CD4-positive, alpha-beta T cell treated with Interleukin-4 for 1 hour (primary cell): ENCODE measurements around the gene RET.
A peak's percentile ranks its signal among the peaks of the same experiment; 100 is the strongest.

Experiments
- DNase-seq, 2 donors: peaks; one replicate each; pipeline ENCODE4 v3.0.0-alpha.2; 2020 to 2022

The RET gene

GRCh38 chr10:43044961-43045621, 31.8 kb upstream of the RET start:
- DNase-seq: no peak

GRCh38 chr10:43045631-43046287, 31.1 kb upstream of the RET start:
- DNase-seq: no peak

GRCh38 chr10:43046288-43046991, 30.4 kb upstream of the RET start:
- DNase-seq: peak in 1 of 2 donors; percentile 4

GRCh38 chr10:43047288-43047970, 29.4 kb upstream of the RET start:
- peak in 1 of 2 donors; percentile 4 for DNase-seq

GRCh38 chr10:43048301-43049051, 28.4 kb upstream of the RET start:
- peak in 1 of 2 donors; percentile 1 for DNase-seq

GRCh38 chr10:43049081-43049551, 27.8 kb upstream of the RET start:
- peak in 1 of 2 donors; percentile 4 for DNase-seq

- DNase-seq: no peak
Measured at GRCh38 chr10:43050011-43050410, 26.9 kb upstream of the RET start.

GRCh38 chr10:43053825-43054224, 23.0 kb upstream of the RET start:
- no peak for DNase-seq

- DNase-seq: no peak
Measured at GRCh38 chr10:43054593-43054992, 22.3 kb upstream of the RET start.

GRCh38 chr10:43055217-43055616, 21.7 kb upstream of the RET start:
- no peak for DNase-seq

GRCh38 chr10:43055991-43056567, 20.8 kb upstream of the RET start:
- DNase-seq: no peak

GRCh38 chr10:43056568-43057011, 20.3 kb upstream of the RET start:
- no peak for DNase-seq

GRCh38 chr10:43057231-43057711, 19.6 kb upstream of the RET start:
- DNase-seq: no peak

GRCh38 chr10:43057831-43058340, 19.0 kb upstream of the RET start:
- no peak for DNase-seq

GRCh38 chr10:43058716-43059335, 18.0 kb upstream of the RET start:
- no peak for DNase-seq

GRCh38 chr10:43059336-43059720, 17.5 kb upstream of the RET start:
- no peak for DNase-seq

- DNase-seq: no peak
Measured at GRCh38 chr10:43059828-43060227, 17.0 kb upstream of the RET start.

GRCh38 chr10:43060291-43060690, 16.6 kb upstream of the RET start:
- no peak for DNase-seq

GRCh38 chr10:43061331-43061730, 15.5 kb upstream of the RET start:
- DNase-seq: no peak

GRCh38 chr10:43061760-43062159, 15.1 kb upstream of the RET start:
- no peak for DNase-seq
